Measurements from ENCODE around the gene ZNF714. TPM values are rescaled to one million over a fixed set of nuclear protein-coding genes. Genes with fewer than 3 reads are reported as not detected.

The ZNF714 gene
- total RNA-seq, 1 experiment from 2014 or later: 20.0 TPM

GRCh38 chr19:21047716-21048115, 34.3 kb upstream of the ZNF714 start (continued):
- TF ChIP-seq, protein P1, sequence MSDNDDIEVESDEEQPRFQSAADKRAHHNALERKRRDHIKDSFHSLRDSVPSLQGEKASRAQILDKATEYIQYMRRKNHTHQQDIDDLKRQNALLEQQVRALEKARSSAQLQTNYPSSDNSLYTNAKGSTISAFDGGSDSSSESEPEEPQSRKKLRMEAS (IDR thresholded peaks at IDR 0.05): no peak
- TF ChIP-seq SIN3A (IDR thresholded peaks at IDR 0.05; ENCODE audit: low read depth): no peak
- TF ChIP-seq, protein P2, sequence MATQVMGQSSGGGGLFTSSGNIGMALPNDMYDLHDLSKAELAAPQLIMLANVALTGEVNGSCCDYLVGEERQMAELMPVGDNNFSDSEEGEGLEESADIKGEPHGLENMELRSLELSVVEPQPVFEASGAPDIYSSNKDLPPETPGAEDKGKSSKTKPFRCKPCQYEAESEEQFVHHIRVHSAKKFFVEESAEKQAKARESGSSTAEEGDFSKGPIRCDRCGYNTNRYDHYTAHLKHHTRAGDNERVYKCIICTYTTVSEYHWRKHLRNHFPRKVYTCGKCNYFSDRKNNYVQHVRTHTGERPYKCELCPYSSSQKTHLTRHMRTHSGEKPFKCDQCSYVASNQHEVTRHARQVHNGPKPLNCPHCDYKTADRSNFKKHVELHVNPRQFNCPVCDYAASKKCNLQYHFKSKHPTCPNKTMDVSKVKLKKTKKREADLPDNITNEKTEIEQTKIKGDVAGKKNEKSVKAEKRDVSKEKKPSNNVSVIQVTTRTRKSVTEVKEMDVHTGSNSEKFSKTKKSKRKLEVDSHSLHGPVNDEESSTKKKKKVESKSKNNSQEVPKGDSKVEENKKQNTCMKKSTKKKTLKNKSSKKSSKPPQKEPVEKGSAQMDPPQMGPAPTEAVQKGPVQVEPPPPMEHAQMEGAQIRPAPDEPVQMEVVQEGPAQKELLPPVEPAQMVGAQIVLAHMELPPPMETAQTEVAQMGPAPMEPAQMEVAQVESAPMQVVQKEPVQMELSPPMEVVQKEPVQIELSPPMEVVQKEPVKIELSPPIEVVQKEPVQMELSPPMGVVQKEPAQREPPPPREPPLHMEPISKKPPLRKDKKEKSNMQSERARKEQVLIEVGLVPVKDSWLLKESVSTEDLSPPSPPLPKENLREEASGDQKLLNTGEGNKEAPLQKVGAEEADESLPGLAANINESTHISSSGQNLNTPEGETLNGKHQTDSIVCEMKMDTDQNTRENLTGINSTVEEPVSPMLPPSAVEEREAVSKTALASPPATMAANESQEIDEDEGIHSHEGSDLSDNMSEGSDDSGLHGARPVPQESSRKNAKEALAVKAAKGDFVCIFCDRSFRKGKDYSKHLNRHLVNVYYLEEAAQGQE (IDR thresholded peaks at IDR 0.05; ENCODE audit: low read depth): no peak

GRCh38 chr19:21052902-21053301, 29.1 kb upstream of the ZNF714 start:
- ChIA-PET POLR2A (no interaction called here), CTCF (no interaction called here)
- no peak overlapping the region for H3K4me2 ChIP-seq (ENCODE audit: low read length)

More at GRCh38 chr19:21052902-21053301, 29.1 kb upstream of the ZNF714 start:
- TF ChIP-seq, protein P1 (IDR thresholded peaks at IDR 0.05): no peak
- TF ChIP-seq, protein P2 (IDR thresholded peaks at IDR 0.05; ENCODE audit: low read depth): no peak
- TF ChIP-seq EZH2phosphoT487 (IDR thresholded peaks at IDR 0.05; ENCODE audit: borderline replicate concordance): no peak
- TF ChIP-seq CTCF (IDR thresholded peaks at IDR 0.05 in 2 of 3, conservative IDR thresholded peaks at IDR 0.05 in 1 of 3; ENCODE audit: borderline replicate concordance in 1 of 3, insufficient read depth in 1 of 3, low read depth in 2 of 3, low read length in 2 of 3): no peak
- no peak for TF ChIP-seq SP1 (IDR thresholded peaks at IDR 0.05; ENCODE audit: low read depth)
- TF ChIP-seq ZFX (IDR thresholded peaks at IDR 0.05): no peak
- no peak for TF ChIP-seq ELF1 (IDR thresholded peaks at IDR 0.05; ENCODE audit: borderline replicate concordance, low read depth)
- TF ChIP-seq ZNF274 (IDR thresholded peaks at IDR 0.05; ENCODE audit: low read depth, low read length): no peak
- no peak for TF ChIP-seq CBX3 (IDR thresholded peaks at IDR 0.05; ENCODE audit: low read depth)
- no peak for TF ChIP-seq POLR2A (IDR thresholded peaks at IDR 0.05; ENCODE audit: borderline replicate concordance, extremely low read depth, insufficient read depth, insufficient read length)
- no peak for TF ChIP-seq EZH2 (IDR thresholded peaks at IDR 0.05)
- ATAC-seq (no peak), DNase-seq (ENCODE audit: low read depth, low spot score) (no peak)
- no peak overlapping the region for H2AFZ ChIP-seq (ENCODE audit: low read depth, low read length, poor library complexity, severe bottlenecking)
- no peaks in the 10 kb centered on the region for H4K20me1 ChIP-seq (ENCODE audit: insufficient read depth)
- H3K9me2 ChIP-seq (ENCODE audit: insufficient read depth): no peaks in the 10 kb centered on the region
- peaks cover 0 to 12% of the 10 kb centered on the region in 2 experiments; a peak in 2 of 4 replicates for H3K9me3 ChIP-seq (ENCODE audit: control insufficient read depth in 1 of 2, insufficient read depth in 1 of 2, low read depth in 1 of 2, low read length in 2 of 2)
- BruUV-seq (replicated peaks): no TSS peak
- no peaks in the 10 kb centered on the region for H3K4me1 ChIP-seq (ENCODE audit: control insufficient read depth in 1 of 2, insufficient read depth in 2 of 2, low read length in 2 of 2)
- no peak overlapping the region for H3K27ac ChIP-seq (ENCODE audit: low read depth, low read length)
- peaks cover 4 to 35% of the 10 kb centered on the region in 2 experiments; a peak in 2 of 4 replicates for H3K36me3 ChIP-seq (ENCODE audit: control insufficient read depth in 1 of 2, insufficient read depth in 2 of 2, low read length in 2 of 2)
- intact Hi-C loops (cut with micrococcal nuclease): no loop called here
- H3K79me2 ChIP-seq (ENCODE audit: insufficient read depth, low read length): no peaks in the 10 kb centered on the region; the same call in 1 of the 2 replicates
- RAD21 ChIA-PET (ENCODE audit: low non-redundant PET in 1 of 2, low total read pairs in 2 of 2, uncharacterized antibody in 2 of 2, unreplicated experiment in 2 of 2): no interaction called here
- H3K27me3 ChIP-seq (ENCODE audit: insufficient read depth, low read length): no peaks in the 10 kb centered on the region
- no peak overlapping the region for H3K9ac ChIP-seq (ENCODE audit: low read length)
- H3K4me3 ChIP-seq (replicated peaks in 1 of 2; ENCODE audit: low read depth in 1 of 2, low read length in 2 of 2): no peak overlapping the region

Measured in HCT116 (cell line).